ENCODE measurements around the gene EME1.
A peak's percentile ranks its signal among the peaks of the same experiment; 100 is the strongest.

The EME1 gene, protein sequence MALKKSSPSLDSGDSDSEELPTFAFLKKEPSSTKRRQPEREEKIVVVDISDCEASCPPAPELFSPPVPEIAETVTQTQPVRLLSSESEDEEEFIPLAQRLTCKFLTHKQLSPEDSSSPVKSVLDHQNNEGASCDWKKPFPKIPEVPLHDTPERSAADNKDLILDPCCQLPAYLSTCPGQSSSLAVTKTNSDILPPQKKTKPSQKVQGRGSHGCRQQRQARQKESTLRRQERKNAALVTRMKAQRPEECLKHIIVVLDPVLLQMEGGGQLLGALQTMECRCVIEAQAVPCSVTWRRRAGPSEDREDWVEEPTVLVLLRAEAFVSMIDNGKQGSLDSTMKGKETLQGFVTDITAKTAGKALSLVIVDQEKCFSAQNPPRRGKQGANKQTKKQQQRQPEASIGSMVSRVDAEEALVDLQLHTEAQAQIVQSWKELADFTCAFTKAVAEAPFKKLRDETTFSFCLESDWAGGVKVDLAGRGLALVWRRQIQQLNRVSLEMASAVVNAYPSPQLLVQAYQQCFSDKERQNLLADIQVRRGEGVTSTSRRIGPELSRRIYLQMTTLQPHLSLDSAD

DNA sequence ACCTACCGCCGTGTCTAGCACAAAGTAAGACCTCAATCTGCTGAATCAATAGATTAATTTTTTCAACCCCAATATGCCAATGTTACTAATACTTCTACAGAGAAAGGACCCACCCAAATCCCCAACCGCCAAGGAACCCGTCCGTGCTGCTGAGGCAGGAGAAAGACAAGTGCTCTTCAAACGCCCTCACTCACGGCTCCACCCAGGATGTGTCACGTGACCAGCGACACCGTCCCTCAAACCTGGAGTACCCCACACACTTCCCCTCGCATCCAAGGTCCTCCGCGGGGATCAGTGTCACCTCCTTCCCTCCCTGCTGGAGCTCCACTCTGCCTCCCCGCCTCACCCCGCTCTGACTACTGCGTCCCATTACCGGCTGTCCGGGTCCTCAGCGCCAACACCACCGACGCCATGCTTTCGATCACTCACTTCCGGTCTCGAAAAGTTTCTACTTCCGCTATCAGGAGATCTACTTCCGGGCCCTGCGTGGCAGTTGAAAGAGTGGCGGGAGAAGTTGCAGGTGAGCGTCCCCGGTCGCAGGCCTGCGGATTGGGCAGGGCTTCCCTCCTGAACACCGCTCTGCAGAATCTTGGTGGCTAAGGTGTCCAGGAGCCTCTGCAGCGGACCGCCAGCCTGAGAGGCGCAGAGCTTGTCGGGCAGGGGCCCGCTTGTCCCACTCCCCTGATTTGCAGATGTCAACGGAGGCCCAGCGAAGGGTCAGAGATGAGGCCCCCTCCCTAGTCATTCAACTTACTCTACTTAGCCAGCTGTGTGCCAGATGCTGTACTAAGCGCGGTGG is at the start of gene EME1, which contains the start of gene MRPL27:
Gene EME1 (plus strand): TSS at position 472 of the 799 bp plus-strand sequence. CDS start 1,980 bp downstream, outside the sequence.
Gene MRPL27 (minus strand): TSS at position 427 of the 799 bp plus-strand sequence. CDS start 14 bp downstream, at position 413.
- peak within 1 kb of the TSS; percentile 100 for H3K4me3 ChIP-seq (ENCODE audit: low read depth, low read length)
- TF ChIP-seq, protein P1, sequence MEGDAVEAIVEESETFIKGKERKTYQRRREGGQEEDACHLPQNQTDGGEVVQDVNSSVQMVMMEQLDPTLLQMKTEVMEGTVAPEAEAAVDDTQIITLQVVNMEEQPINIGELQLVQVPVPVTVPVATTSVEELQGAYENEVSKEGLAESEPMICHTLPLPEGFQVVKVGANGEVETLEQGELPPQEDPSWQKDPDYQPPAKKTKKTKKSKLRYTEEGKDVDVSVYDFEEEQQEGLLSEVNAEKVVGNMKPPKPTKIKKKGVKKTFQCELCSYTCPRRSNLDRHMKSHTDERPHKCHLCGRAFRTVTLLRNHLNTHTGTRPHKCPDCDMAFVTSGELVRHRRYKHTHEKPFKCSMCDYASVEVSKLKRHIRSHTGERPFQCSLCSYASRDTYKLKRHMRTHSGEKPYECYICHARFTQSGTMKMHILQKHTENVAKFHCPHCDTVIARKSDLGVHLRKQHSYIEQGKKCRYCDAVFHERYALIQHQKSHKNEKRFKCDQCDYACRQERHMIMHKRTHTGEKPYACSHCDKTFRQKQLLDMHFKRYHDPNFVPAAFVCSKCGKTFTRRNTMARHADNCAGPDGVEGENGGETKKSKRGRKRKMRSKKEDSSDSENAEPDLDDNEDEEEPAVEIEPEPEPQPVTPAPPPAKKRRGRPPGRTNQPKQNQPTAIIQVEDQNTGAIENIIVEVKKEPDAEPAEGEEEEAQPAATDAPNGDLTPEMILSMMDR (conservative IDR thresholded peaks at IDR 0.05; ENCODE audit: low read depth, low read length), result no peak
- DNase-seq (ENCODE audit: low read depth), result peak; percentile 86

DNA sequence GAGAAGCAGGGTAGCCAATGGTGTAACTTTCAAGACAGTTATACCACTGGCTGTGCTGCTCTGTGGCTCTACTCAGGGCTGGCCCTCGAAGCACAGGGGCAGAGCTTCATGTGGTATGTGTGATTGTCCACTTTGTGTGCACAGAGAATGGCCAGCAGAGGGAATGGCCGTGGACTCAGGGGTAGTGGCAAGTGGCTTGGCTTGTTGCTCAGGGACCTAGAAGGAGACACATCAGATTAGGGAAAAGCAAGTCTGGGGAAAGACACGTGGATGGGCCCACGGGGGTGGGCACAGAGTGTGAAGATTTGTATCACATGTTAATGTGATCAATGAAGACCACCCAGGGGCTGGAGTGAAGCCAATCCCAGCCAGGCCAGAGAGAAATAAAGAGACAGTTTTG is 47.1 kb upstream of the EME1 start:
- no peak overlapping the region for H3K4me3 ChIP-seq (ENCODE audit: low read depth, low read length)
- TF ChIP-seq, protein P1 (conservative IDR thresholded peaks at IDR 0.05; ENCODE audit: low read depth, low read length), result no peak
- no peak for DNase-seq (ENCODE audit: low read depth)

DNA sequence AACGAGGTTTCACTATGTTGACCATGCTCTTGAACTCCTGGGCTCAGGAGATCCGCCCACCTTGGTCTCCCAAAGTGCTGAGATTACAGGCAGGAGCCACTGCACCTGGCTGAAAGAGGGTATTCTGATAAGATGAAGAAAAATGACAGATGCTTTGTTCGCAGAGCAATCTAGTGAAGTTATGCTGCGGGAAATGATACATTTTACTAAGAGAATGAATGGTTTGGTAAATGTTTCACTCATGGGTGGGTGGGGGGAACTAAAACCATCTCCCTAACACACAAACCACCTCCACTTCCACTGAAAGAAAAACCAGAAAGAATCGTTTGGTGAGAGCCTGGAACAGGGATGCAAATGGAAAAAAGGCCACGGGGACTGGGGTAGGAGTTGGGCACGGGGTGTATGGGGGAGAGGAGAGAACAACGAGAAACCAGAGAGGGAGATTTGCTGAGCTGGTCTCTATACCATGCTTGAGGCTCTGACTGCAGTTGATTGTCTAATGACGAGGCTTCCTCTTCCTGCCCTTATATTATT is 46.1 kb upstream of the EME1 start:
- TF ChIP-seq, protein P1 (conservative IDR thresholded peaks at IDR 0.05; ENCODE audit: low read depth, low read length), result no peak
- DNase-seq (ENCODE audit: low read depth), result no peak
- H3K4me3 ChIP-seq (ENCODE audit: low read depth, low read length), result no peak overlapping the region

DNA sequence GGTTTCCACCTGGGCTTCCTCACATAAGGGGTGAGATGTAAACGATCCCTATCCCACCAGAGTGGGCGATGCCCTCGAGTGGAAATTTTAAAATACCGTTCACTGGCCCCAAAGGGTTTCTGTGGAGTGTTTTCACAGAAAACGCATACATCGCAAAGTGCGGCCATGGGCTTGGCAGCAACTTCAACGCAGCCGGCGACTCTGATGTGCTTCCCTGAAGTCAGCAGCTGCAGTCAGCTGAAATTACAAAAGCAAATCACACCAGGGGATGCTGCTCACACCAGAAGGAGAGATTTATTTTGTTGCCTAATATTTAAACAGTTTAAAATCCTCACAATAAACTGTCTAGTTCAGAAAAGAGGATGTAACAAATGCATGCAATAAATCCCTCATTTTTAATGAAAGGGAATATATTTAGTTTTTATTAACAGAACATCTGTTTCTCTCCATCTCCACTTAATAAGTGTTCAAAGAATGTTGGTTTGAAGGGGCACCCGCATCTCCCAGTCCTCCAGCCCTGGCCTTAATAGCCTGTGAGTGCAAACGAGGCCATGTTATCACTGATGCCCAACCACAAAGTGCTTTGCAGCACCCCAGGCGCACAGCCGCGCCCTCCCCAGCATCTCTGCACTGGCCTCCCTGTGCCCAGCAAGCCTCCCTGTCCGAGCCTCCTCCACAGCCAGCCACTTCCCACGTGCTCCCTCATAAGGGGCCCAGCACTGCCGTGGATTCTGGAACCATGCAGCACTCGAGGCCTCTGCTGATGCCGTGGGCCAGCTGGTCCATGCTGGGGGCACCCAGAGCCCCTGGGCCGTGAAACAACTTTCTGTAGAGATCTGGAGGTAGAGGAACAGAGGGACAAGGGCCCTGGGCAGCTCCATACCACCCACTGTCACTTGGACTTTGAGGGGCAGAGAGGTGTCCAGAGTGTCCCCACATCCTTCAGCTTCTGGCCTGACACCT is 44.4 kb upstream of the EME1 start:
- TF ChIP-seq, protein P1 (conservative IDR thresholded peaks at IDR 0.05; ENCODE audit: low read depth, low read length), result no peak
- H3K4me3 ChIP-seq (ENCODE audit: low read depth, low read length), result no peak overlapping the region
- peak; percentile 57 for DNase-seq (ENCODE audit: low read depth)

DNA sequence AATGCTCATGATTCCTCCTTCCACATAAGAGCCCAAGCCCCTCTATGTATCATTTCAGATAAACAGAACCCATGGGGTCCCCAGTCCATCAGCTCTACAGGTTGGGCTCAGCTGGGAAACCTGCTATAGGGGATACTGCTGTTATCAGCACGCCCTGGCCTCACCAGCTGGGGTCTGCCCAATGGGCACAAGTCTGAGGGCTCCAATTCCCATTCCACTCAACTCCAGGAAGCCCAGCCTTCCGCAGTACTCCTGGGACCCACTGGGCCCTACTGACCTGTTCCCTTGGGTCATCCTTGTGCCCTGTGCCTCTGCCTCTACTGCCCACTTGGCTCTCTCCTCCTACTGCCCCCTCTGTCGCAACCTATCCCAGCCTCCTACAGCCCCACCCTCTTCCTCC is 43.3 kb upstream of the EME1 start:
- H3K4me3 ChIP-seq (ENCODE audit: low read depth, low read length), result no peak overlapping the region
- DNase-seq (ENCODE audit: low read depth), result no peak
- TF ChIP-seq, protein P1 (conservative IDR thresholded peaks at IDR 0.05; ENCODE audit: low read depth, low read length), result no peak

Measured in choroid plexus epithelial cell (primary cell).